GM21717 (cell line): Measurements from ENCODE around the gene CCDC86.

Experiments
- ATAC-seq: cut with Tn5 transposase; IDR thresholded peaks from one replicate; pipeline ENCODE4 v1.9.1; 2021; ENCODE audit warnings: mild to moderate bottlenecking, moderate library complexity; ENCODE audit not compliant: unreplicated experiment

The CCDC86 gene

DNA sequence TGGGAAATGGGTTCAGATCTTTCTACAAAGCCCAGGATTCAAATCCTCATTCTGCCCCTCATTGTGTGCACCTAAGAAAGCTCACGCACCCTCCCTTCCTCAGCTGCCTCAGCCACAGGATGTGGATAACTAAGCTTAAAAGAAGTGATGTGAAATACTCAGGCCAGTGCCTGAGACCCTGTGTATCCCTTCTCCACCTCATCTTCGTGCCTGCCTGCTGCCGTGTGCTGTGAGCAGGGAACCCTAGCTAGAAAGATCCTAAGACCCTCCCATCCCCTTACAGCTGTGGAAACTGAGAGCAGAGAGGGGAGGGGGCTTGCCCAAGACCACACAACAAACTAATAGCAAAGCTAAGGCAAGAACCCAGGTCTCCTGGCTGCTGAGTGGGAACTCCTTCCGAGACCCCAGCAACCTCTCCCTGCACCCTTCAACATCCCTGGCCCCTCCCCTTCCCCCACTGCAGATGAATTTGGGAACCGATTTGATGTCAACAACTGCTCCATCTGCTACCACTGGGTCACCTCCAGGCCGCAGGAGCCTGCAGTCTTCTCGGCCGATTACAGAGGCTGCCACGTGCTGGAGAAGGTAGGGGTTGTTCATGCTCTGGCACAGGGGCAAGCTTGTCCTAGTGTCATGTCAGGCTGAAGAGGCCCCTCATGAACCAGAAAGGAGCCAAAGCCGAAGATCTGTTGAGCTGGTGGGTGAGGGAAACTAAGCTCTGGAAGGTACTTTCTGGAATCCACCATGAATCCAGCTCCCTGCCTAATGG lies 27.0 kb downstream of the CCDC86 start:
- no peak for ATAC-seq

- ATAC-seq: no peak
Measured at GRCh38 chr11:60869451-60869825, 27.5 kb downstream of the CCDC86 start.

- no peak for ATAC-seq
Measured at GRCh38 chr11:60870276-60870675, 28.4 kb downstream of the CCDC86 start.

DNA sequence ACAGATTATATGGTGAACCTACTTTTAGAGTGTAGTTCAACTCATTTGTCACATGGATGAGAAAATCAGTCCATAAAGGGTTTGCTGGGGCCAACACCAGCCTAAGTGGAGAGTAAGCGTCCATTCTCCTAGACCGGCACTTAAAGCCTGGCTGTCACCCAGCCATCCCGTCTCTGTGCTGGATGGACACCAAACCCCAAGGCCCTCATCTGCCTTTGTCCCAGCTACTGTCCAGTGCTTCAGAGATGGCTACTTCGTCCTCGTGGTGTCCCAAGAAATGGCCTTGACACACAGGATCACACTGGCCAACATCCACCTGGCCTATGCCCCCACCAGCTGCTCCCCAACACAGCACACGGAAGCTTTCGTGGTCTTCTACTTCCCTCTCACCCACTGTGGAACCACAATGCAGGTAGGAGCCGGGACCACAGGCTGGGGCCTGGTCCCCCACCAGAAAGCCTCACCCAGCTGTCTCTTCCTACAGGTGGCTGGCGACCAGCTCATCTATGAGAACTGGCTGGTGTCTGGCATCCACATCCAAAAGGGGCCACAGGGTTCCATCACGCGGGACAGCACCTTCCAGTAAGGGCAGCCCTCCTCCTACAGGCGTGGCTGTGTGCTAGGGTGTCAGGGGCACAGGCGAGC lies 28.9 kb downstream of the CCDC86 start:
- no peak for ATAC-seq

GRCh38 chr11:60871378-60872061 lies 29.6 kb downstream of the CCDC86 start:
- no peak for ATAC-seq

GRCh38 chr11:60872124-60872960 lies 30.4 kb downstream of the CCDC86 start:
- no peak for ATAC-seq

DNA sequence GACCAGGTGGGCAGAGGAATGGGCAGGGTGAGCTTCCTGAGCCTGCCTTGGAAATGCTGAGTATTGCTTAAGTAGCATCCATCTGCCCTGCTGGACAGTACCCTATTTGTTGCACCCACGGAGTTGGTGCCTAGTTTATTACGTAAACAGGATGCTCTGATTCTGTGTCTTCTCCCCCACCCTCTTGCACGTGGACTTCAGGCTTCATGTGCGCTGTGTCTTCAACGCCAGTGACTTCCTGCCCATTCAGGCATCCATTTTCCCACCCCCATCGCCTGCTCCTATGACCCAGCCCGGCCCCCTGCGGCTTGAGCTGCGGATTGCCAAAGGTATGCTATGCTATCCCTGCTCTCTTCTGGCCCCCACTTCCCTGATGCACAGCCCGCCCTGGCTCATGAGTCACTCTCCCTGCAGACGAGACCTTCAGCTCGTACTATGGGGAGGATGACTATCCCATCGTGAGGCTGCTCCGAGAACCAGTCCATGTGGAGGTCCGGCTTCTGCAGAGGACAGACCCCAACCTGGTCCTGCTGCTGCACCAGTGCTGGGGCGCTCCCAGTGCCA lies 31.1 kb downstream of the CCDC86 start:
- ATAC-seq: no peak

GRCh38 chr11:60873533-60873932 lies 31.6 kb downstream of the CCDC86 start:
- no peak for ATAC-seq

DNA sequence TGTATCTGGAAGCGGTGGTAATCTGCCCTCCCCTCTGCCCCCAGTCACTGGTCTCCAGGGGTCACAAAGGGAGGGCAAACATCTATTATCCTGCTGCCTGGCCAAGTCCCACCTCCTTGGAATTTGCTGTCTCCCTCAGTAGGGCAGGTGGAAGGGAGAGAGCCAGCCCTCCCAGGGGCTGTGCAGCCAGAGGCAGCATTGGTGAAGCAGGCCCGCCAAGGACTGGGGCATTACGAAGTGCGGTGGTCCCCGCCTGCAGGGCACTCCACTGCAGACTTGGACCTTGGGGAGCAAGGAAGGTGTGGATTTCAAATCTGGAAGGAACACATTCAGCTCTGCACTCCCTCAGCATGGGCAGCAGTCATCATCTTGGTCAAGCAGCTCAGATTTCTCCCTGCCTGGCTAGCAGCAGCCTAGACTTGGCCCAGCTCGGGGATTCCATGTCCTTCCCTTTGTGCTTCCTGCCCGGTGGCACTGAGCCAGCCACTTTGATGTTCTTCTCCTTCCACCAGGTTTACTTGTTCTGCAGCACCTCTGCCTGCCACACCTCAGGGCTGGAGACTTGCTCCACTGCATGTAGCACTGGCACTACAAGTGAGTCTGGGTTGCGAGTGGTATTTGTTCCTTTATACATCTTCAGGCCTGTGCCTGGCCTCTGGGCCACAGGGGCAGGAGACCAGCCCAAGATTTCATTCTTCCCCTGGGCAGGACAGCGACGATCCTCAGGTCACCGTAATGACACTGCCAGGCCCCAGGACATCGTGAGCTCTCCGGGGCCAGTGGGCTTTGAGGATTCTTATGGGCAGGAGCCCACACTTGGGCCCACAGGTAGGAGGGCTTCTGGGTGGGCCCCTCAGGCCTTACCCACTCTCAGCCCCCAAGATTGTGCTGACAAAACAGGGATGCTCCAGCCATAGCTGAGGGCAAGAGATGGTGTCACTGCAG lies 32.8 kb downstream of the CCDC86 start:
- ATAC-seq: no peak

DNA sequence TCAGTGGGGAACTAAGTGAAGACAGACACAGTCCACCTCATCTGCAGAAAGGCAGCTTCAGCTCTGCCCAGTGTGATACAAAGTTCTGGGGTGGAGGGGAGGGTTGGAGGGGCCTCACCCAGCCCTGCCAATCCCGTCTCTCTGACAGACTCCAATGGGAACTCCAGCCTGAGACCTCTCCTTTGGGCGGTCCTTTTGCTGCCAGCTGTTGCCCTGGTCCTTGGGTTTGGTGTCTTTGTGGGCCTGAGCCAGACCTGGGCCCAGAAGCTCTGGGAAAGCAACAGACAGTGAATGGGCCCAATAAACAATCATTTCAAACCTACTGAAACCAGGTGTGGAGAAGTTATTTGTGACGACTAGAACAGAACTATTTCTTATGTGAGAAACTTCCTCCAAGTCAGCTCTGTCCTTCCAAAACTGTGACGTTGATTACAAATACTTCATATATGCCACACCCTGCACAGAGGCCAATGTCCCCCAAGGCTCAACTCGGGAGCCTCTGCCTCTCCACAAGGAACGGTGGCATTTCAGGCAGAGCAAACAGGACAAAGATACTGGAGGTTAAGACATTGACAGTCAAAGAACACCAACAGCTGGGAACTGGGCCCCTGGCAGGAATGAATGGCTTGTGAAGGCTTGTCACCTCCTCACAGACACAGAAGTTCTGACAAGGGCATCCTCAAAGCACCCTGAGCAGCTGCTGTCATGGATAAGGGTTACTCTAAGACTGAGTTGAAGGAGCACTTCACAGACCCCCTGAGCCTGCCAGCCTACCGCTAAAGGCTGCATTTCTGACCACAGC lies 33.7 kb downstream of the CCDC86 start:
- ATAC-seq: no peak

DNA sequence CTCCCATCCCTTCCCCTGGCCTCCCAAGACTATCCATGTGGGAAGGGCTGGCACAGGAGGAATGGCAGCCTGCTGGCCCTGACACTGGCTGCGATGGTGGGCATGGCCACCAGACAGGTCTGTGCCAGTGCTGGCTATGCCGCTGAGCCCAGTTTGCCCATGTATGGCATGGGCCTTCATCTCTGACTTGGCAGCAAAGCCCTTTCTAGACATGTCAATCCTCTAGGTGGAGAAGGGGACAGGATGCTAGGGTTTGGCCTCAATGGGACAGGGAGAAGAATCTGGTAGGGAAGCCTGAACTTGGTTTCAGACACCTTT lies 34.2 kb downstream of the CCDC86 start:
- ATAC-seq: no peak

GRCh38 chr11:60878245-60879101 lies 36.6 kb downstream of the CCDC86 start:
- ATAC-seq: no peak

DNA sequence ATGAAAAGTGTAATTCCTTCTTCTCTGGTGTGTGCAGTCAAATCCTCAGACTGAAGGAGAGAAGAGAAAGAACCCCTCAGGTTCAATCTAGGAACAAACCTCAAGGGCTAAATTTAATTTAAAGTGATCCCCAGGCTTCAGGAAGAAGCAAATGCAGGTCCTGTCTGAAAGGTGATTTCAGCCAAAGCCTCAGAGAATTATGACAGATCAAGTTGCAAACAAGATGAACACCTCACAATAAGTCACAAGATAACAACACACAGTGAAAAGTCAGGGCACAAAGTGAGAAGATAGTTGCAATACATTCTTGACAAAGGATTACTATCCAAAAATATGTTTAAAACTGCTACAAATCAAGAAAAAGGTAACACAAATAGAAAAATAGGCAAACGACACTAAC lies 37.2 kb downstream of the CCDC86 start:
- no peak for ATAC-seq

GRCh38 chr11:60879971-60880588 lies 38.2 kb downstream of the CCDC86 start:
- ATAC-seq: no peak

DNA sequence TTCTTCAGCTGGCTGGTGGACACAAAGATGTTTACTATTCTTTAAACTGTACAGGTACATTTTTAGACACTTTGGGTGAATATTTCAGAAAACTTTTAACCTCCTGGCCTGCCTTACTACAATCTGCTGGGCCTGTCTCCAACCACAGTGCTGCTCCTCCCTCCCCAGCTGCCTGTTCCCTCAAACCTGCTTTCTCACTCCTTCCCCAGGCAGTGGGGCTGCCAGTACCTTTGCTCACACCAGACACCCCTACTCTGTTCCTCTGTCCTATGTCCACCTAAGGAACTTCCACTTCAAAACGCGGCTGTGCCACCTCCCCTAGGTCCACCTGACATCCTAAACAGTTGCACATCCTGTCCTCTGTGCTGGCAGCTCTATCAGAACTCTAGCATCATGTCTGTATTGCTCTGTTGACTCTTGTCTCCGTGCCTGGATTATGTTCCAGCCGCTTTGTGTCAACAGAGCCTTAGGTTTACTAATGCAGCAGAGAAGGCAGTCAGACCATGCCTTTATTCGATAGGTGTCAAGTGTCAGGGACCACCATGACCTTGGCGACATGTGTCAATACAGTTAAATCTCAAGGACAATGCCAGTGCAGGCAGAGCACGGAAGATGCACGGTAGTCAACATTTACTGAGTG lies 38.9 kb downstream of the CCDC86 start:
- no peak for ATAC-seq

DNA sequence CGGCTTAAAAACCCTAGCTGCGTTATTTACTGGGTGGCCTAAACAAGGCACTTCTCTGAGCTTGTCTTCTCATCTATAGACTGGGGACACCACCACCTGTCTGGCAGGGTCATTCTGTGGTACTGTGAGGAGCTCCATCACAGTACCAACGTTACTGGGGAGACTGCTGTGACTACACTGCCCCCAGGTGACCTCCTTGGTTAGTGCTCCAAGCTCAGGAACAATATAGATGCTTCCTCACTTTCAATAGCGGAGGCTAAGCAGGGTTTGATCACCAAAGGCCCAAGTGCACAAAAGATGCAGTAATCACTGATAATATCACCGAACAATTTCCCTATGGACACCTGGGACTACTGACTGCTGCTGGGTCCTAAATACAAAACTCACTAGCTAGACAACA lies 45.6 kb downstream of the CCDC86 start:
- ATAC-seq: no peak

DNA sequence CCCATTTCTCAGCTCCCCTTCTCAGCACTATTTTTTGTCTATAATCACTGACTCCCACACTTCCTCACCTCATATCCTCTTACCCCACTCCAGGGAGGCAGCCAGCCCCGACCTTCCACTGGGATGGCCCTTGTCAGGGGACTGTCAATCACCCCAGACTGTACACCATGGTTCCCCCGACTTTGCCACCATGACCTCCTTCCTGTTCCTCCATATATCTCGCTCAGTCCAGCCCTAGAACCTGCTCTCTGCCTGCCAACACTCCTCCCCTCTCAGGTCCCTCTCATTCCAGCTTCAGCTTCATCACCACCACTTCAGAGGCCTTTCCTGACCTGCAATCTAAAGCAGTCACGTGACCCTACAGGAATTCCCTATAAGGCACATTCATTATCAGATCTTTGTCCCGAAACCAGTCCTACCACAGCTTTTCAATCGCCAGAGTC lies 48.0 kb downstream of the CCDC86 start:
- ATAC-seq: no peak
